Keratinocyte (primary cell): Measurements from ENCODE around the gene KLRC1.

Source experiments
- EZH2 ChIP-seq: IDR thresholded peaks from one replicate; pipeline ENCODE4 v1.6.1; 2012; ENCODE audit warnings: inconsistent platforms, mild to moderate bottlenecking, low read length, moderate library complexity
- TF ChIP-seq, protein P1 (sequence below), 3 experiments: IDR thresholded peaks in 1 of 3; conservative IDR thresholded peaks in 1 of 3; optimal IDR thresholded peaks in 1 of 3; 2 replicates in 2 of 3; 3 replicates in 1 of 3; pipeline versions ENCODE3 to v1.5.1; 2011; ENCODE audit warnings: low read length in 3 of 3, mild to moderate bottlenecking in 3 of 3, moderate library complexity in 2 of 3, control low read depth in 1 of 3, inconsistent platforms in 1 of 3; ENCODE audit not compliant: insufficient read depth in 2 of 3; ENCODE audit errors: extremely low read depth in 1 of 3

DNA sequence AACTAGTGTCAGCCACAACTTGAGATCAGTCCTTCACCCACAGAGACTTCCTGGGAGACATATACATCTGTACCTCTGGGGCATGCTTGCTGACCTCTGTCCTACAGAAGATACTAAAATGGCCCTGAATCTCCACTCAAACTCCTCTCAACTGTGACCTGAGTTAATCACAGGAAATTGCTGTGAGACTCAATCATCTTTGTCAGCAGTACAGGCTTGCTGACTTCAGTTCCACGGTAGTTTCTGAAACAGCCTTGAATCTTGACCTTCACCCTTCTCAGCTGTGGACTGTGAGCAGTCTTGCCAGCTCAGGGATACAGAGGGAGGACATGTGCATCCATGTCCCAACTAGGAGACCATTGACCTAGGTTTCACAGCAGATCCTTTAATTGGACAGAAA lies 1.4 kb upstream of the KLRC1 start:
- TF ChIP-seq, protein P1, sequence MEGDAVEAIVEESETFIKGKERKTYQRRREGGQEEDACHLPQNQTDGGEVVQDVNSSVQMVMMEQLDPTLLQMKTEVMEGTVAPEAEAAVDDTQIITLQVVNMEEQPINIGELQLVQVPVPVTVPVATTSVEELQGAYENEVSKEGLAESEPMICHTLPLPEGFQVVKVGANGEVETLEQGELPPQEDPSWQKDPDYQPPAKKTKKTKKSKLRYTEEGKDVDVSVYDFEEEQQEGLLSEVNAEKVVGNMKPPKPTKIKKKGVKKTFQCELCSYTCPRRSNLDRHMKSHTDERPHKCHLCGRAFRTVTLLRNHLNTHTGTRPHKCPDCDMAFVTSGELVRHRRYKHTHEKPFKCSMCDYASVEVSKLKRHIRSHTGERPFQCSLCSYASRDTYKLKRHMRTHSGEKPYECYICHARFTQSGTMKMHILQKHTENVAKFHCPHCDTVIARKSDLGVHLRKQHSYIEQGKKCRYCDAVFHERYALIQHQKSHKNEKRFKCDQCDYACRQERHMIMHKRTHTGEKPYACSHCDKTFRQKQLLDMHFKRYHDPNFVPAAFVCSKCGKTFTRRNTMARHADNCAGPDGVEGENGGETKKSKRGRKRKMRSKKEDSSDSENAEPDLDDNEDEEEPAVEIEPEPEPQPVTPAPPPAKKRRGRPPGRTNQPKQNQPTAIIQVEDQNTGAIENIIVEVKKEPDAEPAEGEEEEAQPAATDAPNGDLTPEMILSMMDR (optimal IDR thresholded peaks at IDR 0.05 in 1 of 3, IDR thresholded peaks at IDR 0.05 in 1 of 3, conservative IDR thresholded peaks at IDR 0.05 in 1 of 3; ENCODE audit: extremely low read depth in 1 of 3, insufficient read depth in 2 of 3, low read length in 3 of 3) = no peak
- no peak for TF ChIP-seq EZH2
